ENCODE results near the gene NR4A3.

The NR4A3 gene

GRCh38 chr9:99878651-99879050 is 57.0 kb downstream of the NR4A3 start:
- no peaks in the 10 kb centered on the region; the same call in 1 of the 2 replicates for H3K4me1 ChIP-seq (ENCODE audit: control insufficient read depth, insufficient read depth, low read length)
- no peaks in the 10 kb centered on the region for H3K9me3 ChIP-seq (ENCODE audit: control insufficient read depth, insufficient read depth, low read depth, low read length)
- no peak overlapping the region for H3K9ac ChIP-seq (ENCODE audit: low read length)
- no peaks in the 10 kb centered on the region for H3K36me3 ChIP-seq (ENCODE audit: control insufficient read depth, insufficient read depth, low read length)
- no peaks in the 10 kb centered on the region for H3K27me3 ChIP-seq (ENCODE audit: control insufficient read depth, insufficient read depth, low read length)
- no peak overlapping the region for H3K27ac ChIP-seq (ENCODE audit: low read depth, low read length)
- H3K4me3 ChIP-seq (ENCODE audit: low read depth, low read length): no peak overlapping the region

- Histone ChIP-seq H3K27ac (ENCODE audit: low read depth, low read length) (no peak overlapping the region), H3K4me1 (ENCODE audit: control insufficient read depth, insufficient read depth, low read length) (no peaks in the 10 kb centered on the region; the same call in 1 of the 2 replicates), H3K4me3 (ENCODE audit: low read depth, low read length) (no peak overlapping the region), H3K27me3 (ENCODE audit: control insufficient read depth, insufficient read depth, low read length) (no peaks in the 10 kb centered on the region), H3K9ac (ENCODE audit: low read length) (no peak overlapping the region), H3K9me3 (ENCODE audit: control insufficient read depth, insufficient read depth, low read depth, low read length) (no peaks in the 10 kb centered on the region), H3K36me3 (ENCODE audit: control insufficient read depth, insufficient read depth, low read length) (no peaks in the 10 kb centered on the region)
Measured at GRCh38 chr9:99881769-99882168, 60.1 kb downstream of the NR4A3 start.

DNA sequence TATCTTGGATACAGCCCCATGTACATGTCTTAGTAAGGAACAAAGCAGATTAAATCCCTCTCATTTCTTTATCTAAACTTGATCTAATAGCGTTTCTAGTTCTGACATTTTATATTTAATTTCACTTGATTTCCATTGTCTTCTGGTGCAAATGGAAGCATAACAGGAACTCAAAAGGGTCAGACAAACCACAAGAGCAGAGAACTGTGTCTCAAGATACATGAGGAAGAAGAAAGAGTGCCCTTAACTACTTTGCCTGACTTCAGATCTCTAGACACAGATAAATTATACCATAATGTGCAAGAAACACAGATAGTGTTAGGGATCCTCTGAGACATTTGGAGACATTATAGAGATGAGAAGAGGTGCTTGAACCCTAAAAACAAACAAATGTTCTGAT is 64.1 kb downstream of the NR4A3 start:
- Histone ChIP-seq H3K9me3 (ENCODE audit: control insufficient read depth, insufficient read depth, low read depth, low read length) (no peaks in the 10 kb centered on the region), H3K36me3 (ENCODE audit: control insufficient read depth, insufficient read depth, low read length) (no peaks in the 10 kb centered on the region), H3K4me1 (ENCODE audit: control insufficient read depth, insufficient read depth, low read length) (no peaks in the 10 kb centered on the region), H3K9ac (ENCODE audit: low read length) (no peak overlapping the region), H3K27ac (ENCODE audit: low read depth, low read length) (no peak overlapping the region), H3K4me3 (ENCODE audit: low read depth, low read length) (no peak overlapping the region), H3K27me3 (ENCODE audit: control insufficient read depth, insufficient read depth, low read length) (no peaks in the 10 kb centered on the region)

GRCh38 chr9:99889120-99889519 is 67.4 kb downstream of the NR4A3 start:
- no peak overlapping the region for H3K4me3 ChIP-seq (ENCODE audit: low read depth, low read length)
- no peaks in the 10 kb centered on the region for H3K9me3 ChIP-seq (ENCODE audit: control insufficient read depth, insufficient read depth, low read depth, low read length)
- peaks cover 4% of the 10 kb centered on the region; the same call in 1 of the 2 replicates for H3K4me1 ChIP-seq (ENCODE audit: control insufficient read depth, insufficient read depth, low read length)

DNA sequence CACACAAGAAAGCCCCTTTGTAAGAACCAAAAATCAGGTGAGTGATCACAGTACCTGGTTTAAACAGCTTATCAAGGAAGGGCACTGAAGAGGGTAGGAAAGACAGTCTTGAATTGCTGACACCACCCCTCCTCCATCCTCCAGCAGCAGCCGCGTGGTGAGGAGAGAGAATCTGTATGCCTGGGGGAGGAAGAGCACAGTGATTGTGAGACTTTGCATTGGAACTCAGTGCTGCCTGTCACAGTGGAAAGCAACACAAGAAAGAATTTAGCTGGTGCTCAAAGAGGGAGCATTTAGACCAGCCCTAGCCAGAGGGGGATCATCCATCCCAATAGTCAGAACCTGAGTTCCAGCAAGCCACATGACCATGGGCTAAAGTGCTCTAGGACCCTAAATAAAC is 73.1 kb downstream of the NR4A3 start:
- H3K27ac ChIP-seq (ENCODE audit: low read depth, low read length): no peak overlapping the region
- H3K4me1 ChIP-seq (ENCODE audit: control insufficient read depth, insufficient read depth, low read length): peaks cover 9% of the 10 kb centered on the region
- H3K9me3 ChIP-seq (ENCODE audit: control insufficient read depth, insufficient read depth, low read depth, low read length): no peaks in the 10 kb centered on the region
- no peaks in the 10 kb centered on the region for H3K27me3 ChIP-seq (ENCODE audit: control insufficient read depth, insufficient read depth, low read length)
- H3K9ac ChIP-seq (ENCODE audit: low read length): no peak overlapping the region
- H3K4me3 ChIP-seq (ENCODE audit: low read depth, low read length): no peak overlapping the region
- H3K36me3 ChIP-seq (ENCODE audit: control insufficient read depth, insufficient read depth, low read length): no peaks in the 10 kb centered on the region

More at GRCh38 chr9:99889120-99889519, 67.4 kb downstream of the NR4A3 start:
- no peak overlapping the region for H3K27ac ChIP-seq (ENCODE audit: low read depth, low read length)
- no peak overlapping the region for H3K9ac ChIP-seq (ENCODE audit: low read length)
- H3K27me3 ChIP-seq (ENCODE audit: control insufficient read depth, insufficient read depth, low read length): no peaks in the 10 kb centered on the region
- no peaks in the 10 kb centered on the region for H3K36me3 ChIP-seq (ENCODE audit: control insufficient read depth, insufficient read depth, low read length)

GRCh38 chr9:99895510-99895909 is 73.8 kb downstream of the NR4A3 start:
- Histone ChIP-seq H3K4me1 (ENCODE audit: control insufficient read depth, insufficient read depth, low read length) (peaks cover 9% of the 10 kb centered on the region), H3K27ac (ENCODE audit: low read depth, low read length) (no peak overlapping the region), H3K27me3 (ENCODE audit: control insufficient read depth, insufficient read depth, low read length) (no peaks in the 10 kb centered on the region), H3K9me3 (ENCODE audit: control insufficient read depth, insufficient read depth, low read depth, low read length) (no peaks in the 10 kb centered on the region), H3K9ac (ENCODE audit: low read length) (no peak overlapping the region), H3K4me3 (ENCODE audit: low read depth, low read length) (no peak overlapping the region), H3K36me3 (ENCODE audit: control insufficient read depth, insufficient read depth, low read length) (no peaks in the 10 kb centered on the region)

GRCh38 chr9:99896119-99896518 is 74.4 kb downstream of the NR4A3 start:
- no peak overlapping the region for H3K4me3 ChIP-seq (ENCODE audit: low read depth, low read length)
- no peak overlapping the region for H3K9ac ChIP-seq (ENCODE audit: low read length)
- H3K27me3 ChIP-seq (ENCODE audit: control insufficient read depth, insufficient read depth, low read length): no peaks in the 10 kb centered on the region
- H3K4me1 ChIP-seq (ENCODE audit: control insufficient read depth, insufficient read depth, low read length): peaks cover 9% of the 10 kb centered on the region
- no peak overlapping the region for H3K27ac ChIP-seq (ENCODE audit: low read depth, low read length)
- no peaks in the 10 kb centered on the region for H3K9me3 ChIP-seq (ENCODE audit: control insufficient read depth, insufficient read depth, low read depth, low read length)
- no peaks in the 10 kb centered on the region for H3K36me3 ChIP-seq (ENCODE audit: control insufficient read depth, insufficient read depth, low read length)

DNA sequence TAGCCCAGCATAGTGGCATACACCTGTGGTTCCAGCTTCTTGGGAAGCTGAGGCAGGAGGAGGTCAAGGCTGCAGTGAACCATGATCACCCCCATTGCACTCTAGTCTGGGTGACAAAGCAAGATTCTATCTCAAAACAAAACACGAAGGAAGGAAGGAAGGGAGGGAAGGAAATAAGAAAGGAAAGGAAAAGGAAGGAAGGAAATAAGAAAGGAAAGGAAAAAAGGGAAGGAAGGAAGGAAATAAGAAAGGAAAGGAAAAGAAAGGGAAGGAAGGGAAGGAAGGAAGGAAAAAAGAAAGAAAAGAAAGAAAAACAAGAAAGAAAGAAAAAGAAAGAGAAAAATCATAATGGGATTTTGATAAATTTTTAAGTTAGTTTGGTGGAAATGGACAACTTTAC is 81.7 kb downstream of the NR4A3 start:
- no peaks in the 10 kb centered on the region for H3K36me3 ChIP-seq (ENCODE audit: control insufficient read depth, insufficient read depth, low read length)
- H3K4me3 ChIP-seq (ENCODE audit: low read depth, low read length): no peak overlapping the region
- H3K9me3 ChIP-seq (ENCODE audit: control insufficient read depth, insufficient read depth, low read depth, low read length): no peaks in the 10 kb centered on the region
- no peak overlapping the region for H3K27ac ChIP-seq (ENCODE audit: low read depth, low read length)
- no peak overlapping the region for H3K9ac ChIP-seq (ENCODE audit: low read length)
- no peaks in the 10 kb centered on the region for H3K27me3 ChIP-seq (ENCODE audit: control insufficient read depth, insufficient read depth, low read length)
- peaks cover 13% of the 10 kb centered on the region; the same call in 1 of the 2 replicates for H3K4me1 ChIP-seq (ENCODE audit: control insufficient read depth, insufficient read depth, low read length)

DNA sequence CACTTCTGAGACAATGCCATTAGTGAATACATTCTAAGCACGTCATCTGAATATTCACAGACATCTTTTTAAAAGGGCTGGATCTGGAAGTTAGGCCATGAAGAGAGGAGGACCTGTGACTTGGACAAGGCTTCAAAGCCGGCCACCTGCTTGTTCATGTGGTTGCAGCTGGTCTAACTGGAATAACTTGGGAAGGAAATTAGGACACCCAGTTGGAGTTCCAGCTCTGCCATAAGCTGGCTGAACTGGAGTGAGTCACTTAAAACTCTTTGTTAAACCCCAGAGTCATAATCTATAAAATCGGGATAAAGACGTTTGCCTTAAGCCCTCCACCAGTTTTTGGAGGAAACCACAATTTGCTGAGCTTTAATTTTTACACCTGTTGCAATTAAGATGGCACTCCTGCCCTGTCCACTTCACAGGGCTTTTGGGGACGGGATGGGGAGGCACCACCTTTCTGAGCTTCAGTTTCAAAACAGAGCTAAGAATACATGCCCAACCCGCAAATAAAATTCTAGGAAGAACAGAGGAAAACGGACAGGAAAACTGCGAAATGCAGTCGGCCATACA is 84.2 kb downstream of the NR4A3 start:
- peak overlapping the region; percentile 72 for H3K4me3 ChIP-seq (ENCODE audit: low read depth, low read length)
- no peaks in the 10 kb centered on the region for H3K27me3 ChIP-seq (ENCODE audit: control insufficient read depth, insufficient read depth, low read length)
- H3K9me3 ChIP-seq (ENCODE audit: control insufficient read depth, insufficient read depth, low read depth, low read length): no peaks in the 10 kb centered on the region
- H3K4me1 ChIP-seq (ENCODE audit: control insufficient read depth, insufficient read depth, low read length): peaks cover 19% of the 10 kb centered on the region
- no peak overlapping the region for H3K27ac ChIP-seq (ENCODE audit: low read depth, low read length)
- H3K36me3 ChIP-seq (ENCODE audit: control insufficient read depth, insufficient read depth, low read length): no peaks in the 10 kb centered on the region
- H3K9ac ChIP-seq (ENCODE audit: low read length): no peak overlapping the region

DNA sequence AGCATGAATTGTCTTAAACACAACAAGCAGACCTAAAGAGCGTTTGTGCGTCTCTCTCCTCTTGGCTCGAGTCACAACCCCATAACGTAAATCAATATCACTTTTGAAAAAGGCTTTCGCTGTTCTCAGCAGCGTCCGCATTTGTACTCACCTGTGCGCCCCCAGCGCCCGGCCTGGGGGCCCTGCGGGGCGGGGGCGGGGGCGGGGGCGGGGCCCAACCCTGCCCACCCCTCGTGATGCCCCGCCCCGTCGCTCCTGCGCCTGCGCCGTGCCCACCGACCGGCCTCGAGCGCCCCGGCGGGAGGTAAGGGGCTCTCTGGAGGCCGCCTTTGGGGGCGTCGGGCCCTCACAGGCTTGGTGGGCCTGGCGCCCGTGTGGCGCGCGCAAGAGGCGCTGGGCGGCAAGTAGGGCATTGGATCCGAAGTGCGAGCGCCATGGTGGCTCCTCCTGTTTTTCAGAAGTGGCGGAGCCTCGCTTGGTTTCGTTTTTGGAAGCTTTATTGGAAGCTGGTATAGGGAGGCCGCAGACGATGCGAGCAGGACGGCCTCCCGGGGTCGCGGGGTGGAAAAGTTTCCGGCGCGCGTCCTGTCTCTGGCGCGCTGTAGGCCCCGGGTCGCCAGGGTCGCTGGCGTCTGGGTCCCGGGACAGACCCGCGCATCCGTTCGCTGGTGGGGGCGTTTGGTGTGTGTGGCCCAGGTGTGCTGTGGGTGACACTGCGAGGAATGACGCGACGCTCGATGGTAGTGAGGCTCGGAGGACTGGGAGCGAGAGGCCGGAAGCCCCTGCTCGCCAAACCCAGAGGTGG is 84.9 kb downstream of the NR4A3 start, which contains the start of gene STX17:
STX17 (plus strand) TSS at position 252 of the 805 bp plus-strand sequence. CDS start 8,586 bp downstream, outside the sequence.
- Histone ChIP-seq H3K36me3 (ENCODE audit: control insufficient read depth, insufficient read depth, low read length) (no peaks in the 10 kb centered on the region), H3K4me1 (ENCODE audit: control insufficient read depth, insufficient read depth, low read length) (peaks cover 19% of the 10 kb centered on the region), H3K9me3 (ENCODE audit: control insufficient read depth, insufficient read depth, low read depth, low read length) (no peaks in the 10 kb centered on the region), H3K4me3 (ENCODE audit: low read depth, low read length) (peak within 1 kb of the TSS; percentile 72), H3K27ac (ENCODE audit: low read depth, low read length) (peak within 1 kb of the TSS; percentile 74; the same call in 1 of the 2 replicates), H3K27me3 (ENCODE audit: control insufficient read depth, insufficient read depth, low read length) (no peaks in the 10 kb centered on the region), H3K9ac (ENCODE audit: low read length) (peak within 1 kb of the TSS; percentile 85)

GRCh38 chr9:99907208-99907532 is 85.5 kb downstream of the NR4A3 start:
- Histone ChIP-seq H3K9ac (ENCODE audit: low read length) (peak overlapping the region; percentile 85), H3K9me3 (ENCODE audit: control insufficient read depth, insufficient read depth, low read depth, low read length) (no peaks in the 10 kb centered on the region), H3K4me3 (ENCODE audit: low read depth, low read length) (peak overlapping the region; percentile 72), H3K27ac (ENCODE audit: low read depth, low read length) (peak overlapping the region; percentile 74; the same call in 1 of the 2 replicates), H3K36me3 (ENCODE audit: control insufficient read depth, insufficient read depth, low read length) (no peaks in the 10 kb centered on the region), H3K4me1 (ENCODE audit: control insufficient read depth, insufficient read depth, low read length) (peaks cover 19% of the 10 kb centered on the region), H3K27me3 (ENCODE audit: control insufficient read depth, insufficient read depth, low read length) (no peaks in the 10 kb centered on the region)
